Astrocyte (in vitro differentiated cells and primary cell): ENCODE results near the gene ARHGAP44.

Experiments used
- EZH2 ChIP-seq: IDR thresholded peaks from 2 replicates; pipeline ENCODE4 v1.6.1; 2012; ENCODE audit warnings: mild to moderate bottlenecking, low read length, inconsistent platforms; ENCODE audit not compliant: insufficient read depth
- TF ChIP-seq, protein P1 (sequence below): IDR thresholded peaks from 2 replicates; pipeline ENCODE4 v1.5.1; 2011; ENCODE audit warnings: low read depth, mild to moderate bottlenecking, inconsistent platforms, low read length, moderate library complexity; ENCODE audit not compliant: insufficient read depth

DNA sequence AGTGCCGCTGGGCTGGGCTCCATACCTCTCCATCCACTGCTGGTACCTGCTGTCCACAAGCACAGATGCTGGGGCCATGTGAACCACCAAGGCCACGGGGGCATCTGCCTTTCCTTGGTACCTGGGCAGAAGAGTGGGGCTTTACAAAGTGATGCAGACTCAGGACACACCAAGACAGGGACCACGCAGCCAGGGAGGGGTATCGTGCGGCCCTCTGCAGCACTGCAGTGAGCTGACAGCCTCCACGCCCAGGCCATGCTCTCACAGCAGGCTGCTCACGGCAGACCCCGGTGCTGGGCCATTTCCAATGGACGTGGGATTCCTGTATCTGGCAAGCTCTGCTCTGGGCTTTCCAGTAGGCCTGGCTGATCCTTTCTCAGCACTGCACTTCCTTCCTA is 214.2 kb downstream of the ARHGAP44 start:
- TF ChIP-seq EZH2 = no peak
- TF ChIP-seq, protein P1, sequence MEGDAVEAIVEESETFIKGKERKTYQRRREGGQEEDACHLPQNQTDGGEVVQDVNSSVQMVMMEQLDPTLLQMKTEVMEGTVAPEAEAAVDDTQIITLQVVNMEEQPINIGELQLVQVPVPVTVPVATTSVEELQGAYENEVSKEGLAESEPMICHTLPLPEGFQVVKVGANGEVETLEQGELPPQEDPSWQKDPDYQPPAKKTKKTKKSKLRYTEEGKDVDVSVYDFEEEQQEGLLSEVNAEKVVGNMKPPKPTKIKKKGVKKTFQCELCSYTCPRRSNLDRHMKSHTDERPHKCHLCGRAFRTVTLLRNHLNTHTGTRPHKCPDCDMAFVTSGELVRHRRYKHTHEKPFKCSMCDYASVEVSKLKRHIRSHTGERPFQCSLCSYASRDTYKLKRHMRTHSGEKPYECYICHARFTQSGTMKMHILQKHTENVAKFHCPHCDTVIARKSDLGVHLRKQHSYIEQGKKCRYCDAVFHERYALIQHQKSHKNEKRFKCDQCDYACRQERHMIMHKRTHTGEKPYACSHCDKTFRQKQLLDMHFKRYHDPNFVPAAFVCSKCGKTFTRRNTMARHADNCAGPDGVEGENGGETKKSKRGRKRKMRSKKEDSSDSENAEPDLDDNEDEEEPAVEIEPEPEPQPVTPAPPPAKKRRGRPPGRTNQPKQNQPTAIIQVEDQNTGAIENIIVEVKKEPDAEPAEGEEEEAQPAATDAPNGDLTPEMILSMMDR = no peak
